HG02870 (cell line): ENCODE data around the gene IPCEF1.

Experiments
- ATAC-seq: cut with Tn5 transposase; IDR thresholded peaks from one replicate; pipeline ENCODE4 v1.9.1; 2021; ENCODE audit warnings: mild to moderate bottlenecking, moderate library complexity; ENCODE audit not compliant: unreplicated experiment

IPCEF1 gene

DNA sequence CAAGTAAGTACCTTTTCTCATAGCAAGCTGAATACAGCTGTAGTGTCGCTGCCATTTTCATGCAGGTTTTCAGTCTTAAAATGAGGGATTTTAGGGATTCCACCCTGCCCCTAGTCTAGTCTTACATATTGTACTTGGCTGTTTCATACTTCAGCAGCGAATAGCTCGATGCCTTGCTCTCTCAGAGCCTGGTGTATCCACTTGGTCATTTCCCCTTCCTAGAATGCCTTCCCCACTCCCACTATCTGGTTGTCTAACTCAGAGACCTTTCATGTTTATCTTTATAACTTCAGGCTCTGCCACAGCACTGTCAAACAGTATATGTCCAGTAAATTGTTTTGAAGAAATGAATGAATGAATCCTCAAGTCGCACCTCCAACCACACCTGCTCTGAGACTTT lies 21.1 kb upstream of the IPCEF1 start:
- no peak for ATAC-seq

DNA sequence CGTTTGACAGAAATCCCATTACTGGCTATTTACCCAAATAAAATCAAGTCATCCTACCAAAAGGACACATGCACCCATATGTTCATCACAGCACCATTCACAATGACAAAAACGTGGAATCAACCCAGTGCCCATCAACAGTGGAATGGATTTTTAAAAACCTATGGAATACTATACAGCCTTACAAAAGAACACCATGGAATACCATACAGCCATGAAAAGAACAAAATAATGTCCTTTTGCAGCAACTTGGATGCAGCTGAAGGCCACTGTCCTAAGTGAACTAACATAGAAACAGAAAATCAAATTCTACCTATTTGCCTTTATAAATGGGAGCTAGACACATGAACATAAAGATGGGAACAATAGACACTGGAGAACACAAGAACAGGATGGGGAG lies 17.4 kb upstream of the IPCEF1 start:
- no peak for ATAC-seq

DNA sequence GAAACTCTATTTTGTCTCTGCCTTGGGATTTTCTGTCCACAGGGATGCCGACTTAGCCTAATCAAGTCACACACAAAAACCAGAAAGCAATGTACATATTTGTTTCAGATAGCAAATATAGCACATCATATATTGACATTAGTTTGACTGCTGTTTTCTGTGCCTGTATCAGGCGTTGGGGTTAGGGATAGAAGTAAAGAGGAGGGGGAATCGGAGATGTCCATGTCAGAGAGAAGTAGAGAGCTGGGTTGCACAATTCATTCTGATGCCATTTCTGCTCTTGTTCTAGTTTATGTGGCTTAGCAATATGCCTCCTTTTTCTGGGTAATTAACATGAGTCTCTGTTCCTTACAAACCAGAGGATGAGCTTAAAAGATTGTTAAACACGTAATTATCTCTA lies 14.7 kb upstream of the IPCEF1 start:
- ATAC-seq: no peak

DNA sequence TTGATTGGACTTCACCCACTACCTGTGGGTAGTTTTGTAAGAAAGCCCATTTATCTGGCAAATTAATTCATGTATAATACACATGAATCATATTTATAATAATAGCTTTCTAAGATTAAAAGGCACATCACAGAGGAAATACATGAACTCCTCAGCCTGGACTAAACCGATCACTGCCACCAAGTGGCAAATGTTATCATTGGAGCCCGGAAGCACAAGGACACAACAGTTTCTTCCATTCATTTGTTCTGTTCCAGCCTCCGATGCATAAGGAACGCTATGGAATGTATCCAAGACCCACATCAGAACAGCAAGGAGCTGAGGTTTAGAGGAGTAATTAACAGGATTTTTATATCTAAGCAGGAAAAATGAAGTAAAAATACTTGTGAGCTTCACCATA lies 13.9 kb upstream of the IPCEF1 start:
- no peak for ATAC-seq

DNA sequence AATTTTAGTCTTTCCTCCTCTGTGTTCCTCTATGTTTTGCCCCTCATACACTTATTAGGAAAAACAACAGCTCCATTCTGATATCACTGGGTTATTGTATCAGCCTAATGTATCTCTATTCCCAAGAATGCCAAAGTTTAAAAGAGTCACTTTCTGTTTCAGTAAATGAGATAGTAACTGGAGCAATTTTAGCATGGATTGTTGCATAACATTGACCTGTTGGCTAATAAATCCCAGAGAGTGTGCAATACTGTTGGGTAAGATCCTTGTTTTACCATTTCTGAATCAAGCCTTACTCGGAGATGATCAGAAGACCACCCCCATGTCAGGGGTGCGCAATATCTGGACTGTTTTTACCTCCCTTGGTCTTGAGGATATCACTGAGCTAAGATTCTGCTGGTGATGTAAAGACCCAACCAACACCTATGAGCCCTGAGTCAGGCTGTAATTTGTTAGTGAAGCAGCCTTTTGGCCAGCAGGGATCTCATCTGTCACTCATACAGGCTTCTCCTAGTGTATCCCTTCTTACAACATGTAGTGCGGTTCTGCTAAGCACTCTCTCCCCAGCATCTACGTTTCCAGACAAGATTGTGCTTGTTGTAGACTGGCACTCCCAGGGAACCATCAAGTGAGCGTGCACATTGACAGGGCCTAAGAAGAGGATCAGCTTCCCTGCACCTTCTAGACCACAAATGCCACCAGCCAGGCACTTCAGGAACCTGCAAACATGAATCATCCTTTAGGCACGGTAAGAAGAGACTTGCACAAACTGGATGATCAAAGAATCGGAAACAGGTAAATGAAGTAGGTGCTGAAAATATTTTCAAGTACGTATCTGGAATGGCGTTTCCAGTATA lies 11.5 kb upstream of the IPCEF1 start:
- ATAC-seq: no peak

DNA sequence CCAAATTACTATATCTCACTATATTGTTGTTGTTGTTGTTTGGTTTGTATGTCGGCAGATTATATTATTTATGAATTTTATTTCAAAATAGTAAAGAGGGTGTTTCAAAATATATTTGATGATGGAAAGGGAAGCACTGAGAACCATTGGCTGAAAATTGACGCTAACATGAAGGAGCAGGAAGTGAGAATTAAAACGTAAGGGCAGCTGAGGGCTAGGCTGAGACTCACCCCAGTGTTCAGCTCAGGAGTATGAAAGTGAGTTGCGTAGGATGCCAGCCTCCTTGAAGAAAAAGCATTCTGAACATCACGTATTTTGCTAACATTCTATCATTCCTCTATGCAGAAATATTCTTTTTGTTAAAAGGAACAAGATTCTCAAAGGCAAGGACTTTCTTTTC lies 10.7 kb upstream of the IPCEF1 start:
- no peak for ATAC-seq

- ATAC-seq: no peak
These were observed 7.2 kb upstream of the IPCEF1 start for GRCh38 chr6:154363821-154364220.

DNA sequence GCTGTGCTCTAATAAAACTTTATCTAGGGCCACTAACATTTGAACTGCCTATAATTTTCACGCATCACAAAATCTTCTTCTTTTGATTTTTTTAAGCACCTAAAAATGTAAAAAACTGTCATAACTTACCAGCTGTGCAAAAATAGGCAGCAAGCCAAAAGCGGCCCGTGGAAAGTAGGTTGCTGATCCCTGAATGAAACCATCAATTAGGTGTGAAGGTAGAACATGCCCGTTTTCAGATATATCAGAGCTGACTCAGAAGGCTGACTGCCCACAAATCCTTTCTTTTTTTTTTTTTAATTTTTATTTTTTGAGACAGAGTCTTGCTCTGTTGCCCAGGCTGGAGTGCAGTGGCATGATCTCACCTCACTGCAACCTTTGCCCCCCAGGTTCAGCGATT lies 4.9 kb upstream of the IPCEF1 start:
- no peak for ATAC-seq

DNA sequence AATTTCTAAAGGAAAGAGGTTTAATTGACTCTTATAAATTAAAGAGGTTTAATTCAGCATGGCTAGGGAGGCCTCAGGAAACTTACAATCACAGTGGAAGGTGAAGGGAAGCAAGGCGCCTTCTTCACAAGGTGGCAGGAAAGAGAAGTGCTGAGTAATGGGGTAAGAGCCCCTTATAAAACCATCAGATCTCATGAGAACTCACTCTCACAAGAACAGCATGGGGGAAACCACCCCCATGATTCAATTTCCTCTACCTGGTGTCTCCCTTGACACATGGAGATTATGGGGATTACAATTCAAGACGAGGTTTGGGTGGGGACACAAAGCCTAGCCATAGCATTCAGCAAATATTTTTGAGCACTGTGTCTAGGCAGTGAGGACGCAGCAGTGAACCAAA lies 3.9 kb upstream of the IPCEF1 start:
- ATAC-seq: no peak

- ATAC-seq: no peak
These were observed 3.1 kb upstream of the IPCEF1 start for GRCh38 chr6:154359679-154360078.

GRCh38 chr6:154359161-154359574 lies 2.6 kb upstream of the IPCEF1 start:
- ATAC-seq: no peak

DNA sequence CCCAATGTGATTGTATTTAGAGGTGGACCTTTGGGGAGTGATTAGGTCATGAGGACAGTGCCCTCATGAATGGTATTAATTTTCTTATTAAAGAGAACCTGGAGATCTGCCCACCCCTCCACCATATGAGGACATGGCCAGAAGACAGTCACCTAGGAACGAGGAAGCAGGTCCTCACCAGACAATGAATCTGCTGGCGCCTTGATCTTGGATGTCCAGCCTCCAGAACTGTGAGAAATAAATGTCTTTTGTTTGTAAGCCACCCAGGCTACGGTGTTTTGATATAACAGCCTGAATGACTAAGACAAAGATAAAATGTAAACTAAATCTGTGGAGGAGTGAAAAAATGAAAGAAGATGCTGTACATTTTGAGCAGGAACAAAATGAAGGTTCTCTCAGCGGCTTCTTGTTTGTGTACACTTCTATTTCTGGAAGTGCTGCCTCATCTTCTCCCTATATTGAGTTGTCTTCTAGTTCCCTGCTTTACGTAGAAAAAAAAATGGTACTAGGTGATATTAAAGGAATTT lies 1.5 kb upstream of the IPCEF1 start:
- ATAC-seq: no peak

DNA sequence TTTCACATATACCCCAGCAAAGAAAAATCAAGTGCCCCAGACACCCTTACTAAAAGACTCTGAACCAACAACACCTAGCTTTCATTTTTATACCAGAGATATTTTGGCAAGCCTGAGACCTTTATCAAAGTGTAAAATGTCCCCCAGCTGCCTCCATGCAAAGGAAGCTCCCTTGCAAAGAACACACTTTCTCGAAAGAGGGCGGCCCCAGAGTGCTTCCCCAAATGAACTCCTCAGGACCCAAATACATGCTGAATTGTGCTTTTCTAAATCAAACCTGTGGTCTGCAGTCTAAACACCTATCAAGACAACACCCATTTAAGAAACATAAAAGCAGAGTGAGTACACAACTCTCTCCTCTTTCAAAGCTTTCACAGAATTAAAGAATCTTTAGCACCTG lies 490 bp downstream of the IPCEF1 start:
- no peak for ATAC-seq

- ATAC-seq: no peak
These were observed 2.3 kb downstream of the IPCEF1 start for GRCh38 chr6:154354265-154354777.

GRCh38 chr6:154353626-154354025 lies 3.0 kb downstream of the IPCEF1 start:
- no peak for ATAC-seq

DNA sequence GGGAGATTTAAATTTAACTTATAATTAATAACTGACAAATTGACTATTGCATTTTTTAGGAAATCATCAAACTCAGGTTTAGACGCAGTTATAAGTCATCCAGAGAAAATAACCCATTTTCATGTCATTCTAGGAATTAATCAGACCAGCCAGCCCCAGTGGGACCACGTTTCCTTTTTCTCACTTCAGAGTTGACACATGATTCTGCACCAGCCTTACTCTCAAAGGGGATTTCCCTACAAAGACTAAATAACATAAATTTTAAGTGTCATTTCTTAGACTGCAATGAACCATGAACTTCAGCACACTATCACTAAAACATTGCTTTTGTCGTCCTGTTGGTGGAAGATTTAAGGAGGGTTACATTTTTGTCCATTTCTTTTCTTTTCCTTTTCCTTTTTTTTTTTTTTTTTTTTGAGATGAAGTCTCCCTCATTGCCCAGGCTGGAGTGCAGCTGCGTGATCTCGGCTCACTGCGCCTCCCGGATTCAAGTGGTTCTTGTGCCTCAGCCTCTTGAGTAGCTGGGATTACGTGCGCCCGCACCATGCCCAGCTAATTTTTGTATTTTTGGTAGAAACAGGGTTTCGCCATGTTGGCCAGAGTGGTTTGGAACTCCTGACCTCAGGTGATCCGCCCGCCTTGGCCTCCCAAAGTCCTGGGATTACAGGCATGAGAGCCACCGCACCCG lies 3.6 kb downstream of the IPCEF1 start:
- peak; percentile 76 for ATAC-seq

DNA sequence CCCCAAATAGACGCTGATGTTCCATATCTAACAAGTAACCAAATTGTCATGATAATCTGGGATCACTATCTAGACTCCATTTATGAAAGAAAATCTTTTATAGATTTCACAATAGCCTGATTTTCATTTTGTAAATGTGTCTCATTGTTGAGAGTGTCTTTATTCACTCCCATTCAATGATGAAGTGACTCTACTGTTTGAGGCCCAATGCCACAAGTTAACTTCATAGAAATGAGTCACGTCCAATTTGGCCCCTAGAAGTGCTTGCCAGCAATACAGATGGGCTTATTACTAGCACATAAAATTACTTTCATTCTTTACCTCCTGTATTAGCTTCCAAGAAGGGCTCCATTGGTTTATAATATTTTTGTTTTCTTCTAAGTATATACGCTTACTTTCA lies 6.3 kb downstream of the IPCEF1 start:
- ATAC-seq: no peak

DNA sequence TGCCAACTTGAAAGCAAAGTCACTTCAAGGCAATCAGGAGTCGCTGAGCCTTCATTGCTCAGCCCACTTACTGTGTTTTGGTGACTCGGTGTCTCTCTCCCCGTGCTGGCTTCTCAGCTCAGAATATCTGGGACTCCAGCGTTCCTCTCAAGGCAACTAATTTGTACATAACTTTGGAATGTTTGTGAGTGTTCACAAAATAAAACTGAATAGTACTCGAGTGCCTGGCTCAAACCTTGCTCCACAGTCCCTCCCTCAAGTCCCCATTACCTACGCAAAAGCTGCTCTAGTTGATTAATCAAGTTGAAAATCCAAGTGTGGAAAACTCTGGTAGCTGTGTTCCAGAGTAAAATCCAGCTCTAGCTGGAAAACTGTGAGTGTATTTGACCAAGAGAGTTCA lies 8.6 kb downstream of the IPCEF1 start:
- ATAC-seq: no peak

- ATAC-seq: no peak
These were observed 10.8 kb downstream of the IPCEF1 start for GRCh38 chr6:154345811-154346210.

GRCh38 chr6:154343473-154344308 lies 12.9 kb downstream of the IPCEF1 start:
- no peak for ATAC-seq

GRCh38 chr6:154341871-154342270 lies 14.7 kb downstream of the IPCEF1 start:
- no peak for ATAC-seq
